Osteoblast (primary cell): Measurements from ENCODE around the gene TRIO. TPM values are rescaled to one million over a fixed set of nuclear protein-coding genes. Genes with fewer than 3 reads are reported as not detected.

Experiments used
- DNase-seq: peaks from one replicate; pipeline ENCODE4 v3.0.0; 2011; ENCODE audit warnings: low spot score, mixed read lengths; ENCODE audit not compliant: insufficient read length; ENCODE audit errors: missing footprints
- H2AFZ ChIP-seq: 2 replicates; pipeline ENCODE4 v1.6.0; 2011; ENCODE audit warnings: mild to moderate bottlenecking, low read length
- H3K27ac ChIP-seq: 2 replicates; pipeline ENCODE4 v1.5.1; 2011; ENCODE audit warnings: mild to moderate bottlenecking, low read depth, low read length, moderate library complexity
- H3K27me3 ChIP-seq: 2 replicates; pipeline ENCODE4 v1.6.0; 2012; ENCODE audit warnings: mild to moderate bottlenecking, control low read depth, inconsistent platforms, low read length, moderate library complexity; ENCODE audit not compliant: insufficient read depth
- H3K36me3 ChIP-seq: 2 replicates; pipeline ENCODE4 v1.5.1; 2011; ENCODE audit warnings: mild to moderate bottlenecking, low read length, control low read depth, moderate library complexity; ENCODE audit not compliant: insufficient read depth
- H3K4me1 ChIP-seq: 2 replicates; pipeline ENCODE4 v1.5.1; 2011; ENCODE audit warnings: mild to moderate bottlenecking, low read length, control low read depth, moderate library complexity; ENCODE audit not compliant: insufficient read depth
- H3K4me2 ChIP-seq: 2 replicates; pipeline ENCODE4 v1.6.0; 2011; ENCODE audit warnings: mild to moderate bottlenecking, low read length; ENCODE audit not compliant: insufficient read depth
- H3K4me3 ChIP-seq: fragments of 200-600 bp; sonication (generic); 3 replicates; pipeline ENCODE4 v1.5.1; 2012; ENCODE audit warnings: mild to moderate bottlenecking, low read length, inconsistent platforms; ENCODE audit not compliant: insufficient read depth
- H3K79me2 ChIP-seq: 2 replicates; pipeline ENCODE4 v1.6.0; 2012; ENCODE audit warnings: mild to moderate bottlenecking, low read length, control low read depth, inconsistent platforms; ENCODE audit not compliant: insufficient read depth
- H3K9me3 ChIP-seq: 2 replicates; pipeline ENCODE4 v1.5.1; 2011; ENCODE audit warnings: low read depth, low read length, control low read depth
- H4K20me1 ChIP-seq: 2 replicates; pipeline ENCODE4 v1.6.0; 2012; ENCODE audit warnings: mild to moderate bottlenecking, low read length, control low read depth; ENCODE audit not compliant: insufficient read depth
- total RNA-seq: library from RNA; depleted of rRNA; stranded (reverse); fragments of >200 nt; gene quantifications from 2 replicates; pipeline ENCODE4 v1.2.3, GENCODE V29; 2012
- TF ChIP-seq, protein P1 (sequence below): IDR thresholded peaks from 2 replicates; pipeline ENCODE4 v1.5.1; 2011; ENCODE audit warnings: mild to moderate bottlenecking, low read depth, low read length, moderate library complexity; ENCODE audit errors: extremely low read depth

Gene TRIO
- total RNA-seq, 1 donor = 274 TPM

DNA sequence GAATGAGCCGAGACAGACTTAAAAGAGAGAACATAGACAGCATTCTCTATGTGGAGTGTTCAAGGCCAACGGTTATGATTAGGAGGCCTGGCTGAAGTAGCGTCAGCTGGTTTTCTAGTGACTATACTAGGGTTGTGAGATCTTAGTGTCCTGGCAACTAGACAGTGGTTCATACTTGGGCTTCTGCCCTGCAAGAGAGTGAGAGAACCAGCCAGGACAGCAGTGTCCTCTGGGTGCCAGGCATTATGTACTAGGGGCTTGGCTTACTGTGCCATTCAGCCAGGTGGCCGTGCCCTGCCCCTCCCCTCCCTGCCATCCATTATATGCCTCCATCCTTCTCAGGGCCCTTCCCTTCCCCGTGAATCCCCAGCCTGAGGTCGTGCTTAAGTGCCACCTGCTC is 56.8 kb downstream of the TRIO start:
- no peak for DNase-seq
- H4K20me1 ChIP-seq = peaks cover 44% of the 10 kb centered on the region
- H3K9me3 ChIP-seq = no peaks in the 10 kb centered on the region
- H3K36me3 ChIP-seq = peaks cover 10% of the 10 kb centered on the region
- H3K4me1 ChIP-seq = peaks cover 65% of the 10 kb centered on the region
- H3K27ac ChIP-seq = peak overlapping the region; percentile 38
- H3K27me3 ChIP-seq = no peaks in the 10 kb centered on the region
- no peak overlapping the region for H3K4me3 ChIP-seq
- TF ChIP-seq, protein P1, sequence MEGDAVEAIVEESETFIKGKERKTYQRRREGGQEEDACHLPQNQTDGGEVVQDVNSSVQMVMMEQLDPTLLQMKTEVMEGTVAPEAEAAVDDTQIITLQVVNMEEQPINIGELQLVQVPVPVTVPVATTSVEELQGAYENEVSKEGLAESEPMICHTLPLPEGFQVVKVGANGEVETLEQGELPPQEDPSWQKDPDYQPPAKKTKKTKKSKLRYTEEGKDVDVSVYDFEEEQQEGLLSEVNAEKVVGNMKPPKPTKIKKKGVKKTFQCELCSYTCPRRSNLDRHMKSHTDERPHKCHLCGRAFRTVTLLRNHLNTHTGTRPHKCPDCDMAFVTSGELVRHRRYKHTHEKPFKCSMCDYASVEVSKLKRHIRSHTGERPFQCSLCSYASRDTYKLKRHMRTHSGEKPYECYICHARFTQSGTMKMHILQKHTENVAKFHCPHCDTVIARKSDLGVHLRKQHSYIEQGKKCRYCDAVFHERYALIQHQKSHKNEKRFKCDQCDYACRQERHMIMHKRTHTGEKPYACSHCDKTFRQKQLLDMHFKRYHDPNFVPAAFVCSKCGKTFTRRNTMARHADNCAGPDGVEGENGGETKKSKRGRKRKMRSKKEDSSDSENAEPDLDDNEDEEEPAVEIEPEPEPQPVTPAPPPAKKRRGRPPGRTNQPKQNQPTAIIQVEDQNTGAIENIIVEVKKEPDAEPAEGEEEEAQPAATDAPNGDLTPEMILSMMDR = no peak
- peak overlapping the region; percentile 3 for H3K4me2 ChIP-seq
- no peak overlapping the region for H2AFZ ChIP-seq
- peaks cover 94% of the 10 kb centered on the region for H3K79me2 ChIP-seq

DNA sequence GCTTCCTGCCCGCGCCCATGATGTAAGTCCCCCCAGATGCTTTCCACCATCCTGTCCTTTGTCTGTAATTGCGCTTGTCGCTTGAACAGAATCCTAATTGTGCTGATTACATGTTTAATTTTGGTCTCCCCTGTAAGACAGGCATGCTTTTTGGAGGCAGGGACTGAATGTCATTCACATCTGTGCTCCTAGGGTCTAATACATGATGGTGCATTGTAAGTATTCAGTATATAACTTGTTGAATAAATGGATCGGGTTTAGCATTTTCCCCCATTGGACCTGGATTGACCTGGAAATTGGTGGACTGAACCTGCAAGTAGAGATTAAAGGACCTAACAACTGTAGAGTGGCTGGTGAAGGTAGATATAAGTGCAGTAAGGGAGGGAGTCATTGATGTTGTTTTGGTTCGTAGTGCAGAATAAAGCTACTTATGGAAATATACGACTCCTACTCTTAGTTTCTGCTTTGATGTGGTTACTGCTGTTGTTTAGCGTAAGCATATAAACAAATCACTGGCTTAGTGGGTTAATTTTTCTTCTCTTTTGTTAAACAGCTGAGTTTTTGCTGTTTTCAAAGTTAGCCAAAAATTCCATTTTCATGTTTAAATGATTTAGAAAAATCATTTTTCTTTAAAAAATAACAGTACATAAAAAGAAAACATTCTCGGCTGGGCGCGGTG is 57.3 kb downstream of the TRIO start:
- H3K27me3 ChIP-seq = no peaks in the 10 kb centered on the region
- peak overlapping the region; percentile 38 for H3K27ac ChIP-seq
- H3K36me3 ChIP-seq = peaks cover 10% of the 10 kb centered on the region
- TF ChIP-seq, protein P1 = no peak
- no peak for DNase-seq
- peaks cover 38% of the 10 kb centered on the region for H4K20me1 ChIP-seq
- no peak overlapping the region for H3K4me2 ChIP-seq
- no peak overlapping the region for H2AFZ ChIP-seq
- H3K79me2 ChIP-seq = peaks cover 93% of the 10 kb centered on the region
- H3K9me3 ChIP-seq = no peaks in the 10 kb centered on the region
- peaks cover 66% of the 10 kb centered on the region for H3K4me1 ChIP-seq
- no peak overlapping the region for H3K4me3 ChIP-seq

DNA sequence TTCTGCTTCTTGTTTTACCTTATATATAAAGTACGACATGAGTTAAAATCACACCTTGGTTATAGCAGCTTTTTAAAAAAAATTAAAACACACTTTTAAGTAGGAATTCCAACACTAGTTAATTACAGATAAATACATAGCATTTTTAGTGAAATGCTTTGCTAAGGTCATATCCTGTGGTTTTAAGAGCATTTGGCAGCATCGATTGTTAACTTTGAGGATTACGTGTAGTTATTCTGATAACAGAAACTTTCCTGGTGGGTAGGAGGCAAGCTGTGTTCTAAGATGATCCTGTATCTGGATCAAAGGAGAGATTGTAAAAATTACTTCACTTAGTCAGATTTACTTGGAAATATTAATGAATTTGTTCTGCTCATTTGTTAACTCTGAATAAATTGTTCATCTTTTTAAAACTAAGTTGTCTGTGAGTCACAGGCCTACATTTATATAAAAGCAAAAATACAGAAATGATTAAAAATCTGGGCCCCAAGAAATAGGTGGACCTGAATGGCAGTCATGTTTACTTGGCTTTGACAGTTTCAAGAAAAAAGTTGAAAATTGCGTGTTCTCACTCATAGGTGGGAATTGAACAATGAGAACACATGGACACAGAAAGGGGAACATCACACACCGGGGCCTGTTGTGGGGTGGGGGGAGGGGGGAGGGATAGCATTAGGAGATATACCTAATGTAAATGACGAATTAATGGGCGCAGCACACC is 58.3 kb downstream of the TRIO start:
- Histone ChIP-seq H3K4me3 (no peak overlapping the region), H4K20me1 (peaks cover 34% of the 10 kb centered on the region), H3K36me3 (peaks cover 13% of the 10 kb centered on the region), H3K27me3 (no peaks in the 10 kb centered on the region), H2AFZ (no peak overlapping the region), H3K4me1 (peaks cover 74% of the 10 kb centered on the region), H3K79me2 (peaks cover 93% of the 10 kb centered on the region), H3K27ac (peak overlapping the region; percentile 36), H3K9me3 (no peaks in the 10 kb centered on the region), H3K4me2 (peak overlapping the region; percentile 43)
- TF ChIP-seq, protein P1 = no peak
- DNase-seq = no peak

DNA sequence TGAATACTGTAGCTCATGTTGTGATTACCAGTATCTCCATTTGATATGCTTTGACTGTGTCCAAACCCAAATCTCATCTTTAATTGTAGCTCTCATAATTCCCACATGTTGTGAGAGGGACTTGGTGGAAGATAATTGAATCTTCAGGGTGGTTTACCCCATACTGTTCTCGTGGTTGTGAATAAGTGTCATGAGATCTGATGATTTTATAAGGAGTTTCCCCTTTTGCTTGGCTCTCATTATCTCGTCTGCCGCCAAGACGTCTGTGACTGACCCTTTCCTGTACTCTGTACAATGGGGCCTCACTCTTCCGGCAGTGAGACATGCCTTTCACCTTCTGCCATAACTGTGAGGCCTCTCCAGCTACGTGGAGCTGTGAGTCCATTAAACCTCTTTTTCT is 59.3 kb downstream of the TRIO start:
- Histone ChIP-seq H3K9me3 (no peaks in the 10 kb centered on the region), H3K27me3 (no peaks in the 10 kb centered on the region), H3K4me3 (no peak overlapping the region), H3K4me1 (peaks cover 76% of the 10 kb centered on the region), H3K27ac (peak overlapping the region; percentile 88), H3K4me2 (no peak overlapping the region), H4K20me1 (peaks cover 26% of the 10 kb centered on the region), H3K36me3 (peaks cover 15% of the 10 kb centered on the region), H3K79me2 (peaks cover 93% of the 10 kb centered on the region), H2AFZ (no peak overlapping the region)
- TF ChIP-seq, protein P1 = no peak
- DNase-seq = no peak
